GM08714 (cell line): ENCODE measurements around the gene PPL.

Experiments used
- H3K4me3 ChIP-seq: fragments of 200-500 bp; sonication (Bioruptor generic); 2 replicates; pipeline ENCODE4 v1.5.1; 2014; ENCODE audit warnings: mild to moderate bottlenecking, low read length, inconsistent platforms
- ZNF274 ChIP-seq: IDR thresholded peaks from 2 replicates; pipeline ENCODE4 v1.6.1; 2012; ENCODE audit warnings: mild to moderate bottlenecking, low read depth, low read length

Gene PPL, protein sequence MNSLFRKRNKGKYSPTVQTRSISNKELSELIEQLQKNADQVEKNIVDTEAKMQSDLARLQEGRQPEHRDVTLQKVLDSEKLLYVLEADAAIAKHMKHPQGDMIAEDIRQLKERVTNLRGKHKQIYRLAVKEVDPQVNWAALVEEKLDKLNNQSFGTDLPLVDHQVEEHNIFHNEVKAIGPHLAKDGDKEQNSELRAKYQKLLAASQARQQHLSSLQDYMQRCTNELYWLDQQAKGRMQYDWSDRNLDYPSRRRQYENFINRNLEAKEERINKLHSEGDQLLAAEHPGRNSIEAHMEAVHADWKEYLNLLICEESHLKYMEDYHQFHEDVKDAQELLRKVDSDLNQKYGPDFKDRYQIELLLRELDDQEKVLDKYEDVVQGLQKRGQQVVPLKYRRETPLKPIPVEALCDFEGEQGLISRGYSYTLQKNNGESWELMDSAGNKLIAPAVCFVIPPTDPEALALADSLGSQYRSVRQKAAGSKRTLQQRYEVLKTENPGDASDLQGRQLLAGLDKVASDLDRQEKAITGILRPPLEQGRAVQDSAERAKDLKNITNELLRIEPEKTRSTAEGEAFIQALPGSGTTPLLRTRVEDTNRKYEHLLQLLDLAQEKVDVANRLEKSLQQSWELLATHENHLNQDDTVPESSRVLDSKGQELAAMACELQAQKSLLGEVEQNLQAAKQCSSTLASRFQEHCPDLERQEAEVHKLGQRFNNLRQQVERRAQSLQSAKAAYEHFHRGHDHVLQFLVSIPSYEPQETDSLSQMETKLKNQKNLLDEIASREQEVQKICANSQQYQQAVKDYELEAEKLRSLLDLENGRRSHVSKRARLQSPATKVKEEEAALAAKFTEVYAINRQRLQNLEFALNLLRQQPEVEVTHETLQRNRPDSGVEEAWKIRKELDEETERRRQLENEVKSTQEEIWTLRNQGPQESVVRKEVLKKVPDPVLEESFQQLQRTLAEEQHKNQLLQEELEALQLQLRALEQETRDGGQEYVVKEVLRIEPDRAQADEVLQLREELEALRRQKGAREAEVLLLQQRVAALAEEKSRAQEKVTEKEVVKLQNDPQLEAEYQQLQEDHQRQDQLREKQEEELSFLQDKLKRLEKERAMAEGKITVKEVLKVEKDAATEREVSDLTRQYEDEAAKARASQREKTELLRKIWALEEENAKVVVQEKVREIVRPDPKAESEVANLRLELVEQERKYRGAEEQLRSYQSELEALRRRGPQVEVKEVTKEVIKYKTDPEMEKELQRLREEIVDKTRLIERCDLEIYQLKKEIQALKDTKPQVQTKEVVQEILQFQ (N-terminal part only)

DNA sequence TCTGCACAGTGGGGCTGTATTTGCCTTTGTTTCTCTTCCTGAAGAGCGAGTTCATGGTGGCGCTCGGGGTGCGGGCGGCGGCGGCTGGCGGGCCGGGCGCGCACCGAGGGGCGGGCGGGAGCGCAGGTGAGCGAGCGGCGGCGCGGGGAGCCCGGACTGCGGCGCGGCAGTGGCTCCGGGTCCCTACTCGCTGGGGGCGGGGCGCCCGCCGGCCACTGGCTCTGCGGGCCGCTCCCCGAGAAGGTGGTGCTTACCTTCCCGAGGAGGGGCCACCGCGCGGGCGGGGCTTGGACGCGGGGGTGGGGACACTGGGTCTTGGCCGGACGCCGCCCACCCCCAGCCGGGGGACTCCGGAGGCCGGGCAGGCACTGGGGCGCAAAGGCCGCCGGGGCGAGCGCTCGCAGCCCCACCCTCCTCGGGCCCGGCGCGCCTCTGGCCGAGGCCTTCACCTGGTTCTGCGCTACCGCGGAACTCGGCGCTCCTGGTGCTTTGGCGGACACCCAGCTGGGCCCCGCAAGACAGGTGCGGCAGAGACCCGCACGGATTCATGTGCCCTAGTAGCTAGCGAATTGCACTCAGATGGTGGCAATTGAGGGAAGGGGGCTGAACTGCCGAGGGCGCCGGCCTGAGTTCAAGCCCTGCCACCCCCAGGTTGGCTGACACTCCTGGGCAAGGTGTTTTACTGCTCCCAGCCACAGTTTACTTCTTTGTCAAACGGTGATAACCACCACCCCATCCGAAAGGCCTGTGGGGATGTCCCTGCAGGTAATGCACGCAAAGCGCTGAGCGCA, at the start of gene PPL:
Gene PPL, minus strand, starts transcription at position 158 of the 791 bp plus-strand sequence. Its CDS starts 103 bp downstream, at position 55.
- peak within 1 kb of the TSS; percentile 36; the same call in 1 of the 2 replicates for H3K4me3 ChIP-seq
- TF ChIP-seq ZNF274, result no peak

DNA sequence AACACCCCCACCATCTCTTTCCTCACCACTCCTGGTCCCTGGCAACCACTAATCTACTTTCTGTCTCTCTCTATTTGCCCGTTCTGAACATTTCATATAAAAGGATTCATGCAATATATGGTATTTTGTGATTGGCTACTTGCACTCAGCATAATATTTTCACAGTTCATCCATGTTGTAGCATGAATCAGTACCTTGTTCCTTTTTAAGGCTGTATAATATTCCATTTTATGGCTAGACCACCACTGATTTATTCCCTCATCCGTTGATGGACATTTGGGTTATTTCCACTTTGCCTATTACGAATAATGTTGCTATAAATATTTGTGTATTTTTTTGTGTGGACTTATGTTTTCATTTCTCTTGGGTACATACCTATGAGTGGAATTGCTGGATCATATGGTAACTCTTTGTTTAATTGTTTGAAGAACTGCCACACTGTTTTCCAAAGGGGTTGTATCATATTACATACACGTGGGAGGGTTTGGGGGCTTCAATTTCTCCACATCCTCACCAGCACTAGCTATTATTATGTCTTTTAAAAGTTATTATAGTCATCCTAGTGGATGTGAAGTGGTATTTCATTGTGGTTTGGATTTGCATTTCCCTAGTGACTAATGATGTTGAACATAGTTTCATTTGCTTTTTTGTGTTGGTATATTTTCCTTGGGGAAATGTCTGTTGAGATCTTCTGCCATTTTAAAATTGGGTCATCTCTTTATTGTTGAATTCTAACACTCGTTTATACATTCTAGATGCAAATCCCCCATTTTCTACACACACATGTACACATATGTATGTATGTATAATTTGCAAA, 47.4 kb upstream of the PPL start:
- TF ChIP-seq ZNF274, result no peak
- H3K4me3 ChIP-seq, result no peak overlapping the region

DNA sequence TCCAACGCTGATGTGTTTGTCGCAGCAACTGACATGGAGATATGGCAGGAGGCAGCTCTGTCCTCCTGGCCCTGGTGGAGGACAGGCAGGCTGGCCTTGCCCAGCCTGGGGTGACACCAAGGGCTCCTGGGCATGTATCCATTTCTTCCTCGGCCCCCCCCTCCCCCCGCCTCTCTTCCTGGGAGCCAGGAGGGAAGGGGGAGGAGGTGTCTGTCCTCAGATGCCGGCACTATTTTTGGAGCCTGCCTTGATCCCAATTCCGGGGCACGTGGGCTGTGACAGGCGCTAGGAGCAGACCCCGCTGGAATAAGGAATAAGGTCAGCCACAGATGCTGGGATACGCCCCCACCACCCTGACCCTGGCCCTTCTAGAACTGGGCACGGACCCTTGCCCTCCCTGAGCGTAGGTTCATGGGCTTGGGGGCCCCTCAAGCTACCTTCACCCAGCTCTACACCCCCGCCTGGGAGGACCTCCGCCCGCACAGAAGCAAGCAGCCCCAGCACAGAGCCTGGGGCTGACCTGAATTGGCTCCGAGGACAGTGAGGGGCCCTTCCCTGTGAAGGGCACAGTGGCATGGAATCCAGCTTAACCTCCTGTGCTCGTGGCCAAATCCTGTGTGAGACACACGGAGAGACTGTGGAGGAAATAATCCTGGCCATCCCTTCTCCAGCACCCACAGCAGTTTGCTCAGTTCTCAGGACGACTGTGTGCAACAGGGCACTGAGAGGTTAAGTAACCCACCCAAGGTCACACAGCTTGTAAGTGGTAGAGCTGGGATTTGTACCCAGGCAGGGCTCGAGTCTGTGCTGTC, 45.3 kb upstream of the PPL start:
- no peak overlapping the region for H3K4me3 ChIP-seq
- TF ChIP-seq ZNF274, result no peak

DNA sequence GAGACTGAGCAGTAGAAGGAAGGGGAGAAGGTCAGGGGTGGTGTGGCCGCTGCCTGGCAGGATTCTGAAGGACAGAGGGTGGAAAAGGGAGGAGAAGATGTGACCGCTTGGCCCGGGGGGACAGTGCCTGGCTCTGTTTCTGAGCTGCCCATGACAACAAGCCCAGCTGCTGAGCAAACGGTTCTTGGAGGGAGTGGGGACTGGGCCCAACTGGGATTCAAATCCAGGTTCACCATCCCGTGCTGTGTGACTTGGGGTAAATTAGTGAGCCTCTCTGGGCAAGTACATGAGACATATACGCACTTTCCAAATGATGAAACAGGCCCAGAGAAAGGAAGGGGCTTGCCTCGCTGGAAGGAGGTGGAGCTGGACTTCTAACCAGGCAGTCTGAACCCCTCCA, 44.5 kb upstream of the PPL start:
- TF ChIP-seq ZNF274, result no peak
- no peak overlapping the region for H3K4me3 ChIP-seq

DNA sequence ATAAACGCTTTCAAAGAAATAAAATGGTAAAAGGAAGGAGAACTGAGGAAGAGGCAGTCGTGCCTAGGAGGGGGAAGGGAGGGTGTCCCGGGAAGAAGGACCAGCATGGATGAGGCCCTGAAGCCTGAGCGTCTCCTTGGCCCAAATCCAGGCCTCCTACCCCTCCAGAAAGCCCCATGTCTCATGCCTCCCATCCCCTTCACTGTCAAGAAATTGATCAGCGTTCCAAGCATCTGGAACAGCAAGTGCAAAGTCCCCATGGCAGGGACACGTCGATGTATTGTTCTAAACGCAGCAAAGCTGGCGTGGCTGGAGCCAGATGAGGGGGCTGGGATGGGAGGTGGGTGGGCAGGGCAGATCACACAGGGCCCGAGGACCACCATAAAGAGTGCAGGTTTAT, 43.7 kb upstream of the PPL start:
- H3K4me3 ChIP-seq, result no peak overlapping the region
- TF ChIP-seq ZNF274, result no peak

DNA sequence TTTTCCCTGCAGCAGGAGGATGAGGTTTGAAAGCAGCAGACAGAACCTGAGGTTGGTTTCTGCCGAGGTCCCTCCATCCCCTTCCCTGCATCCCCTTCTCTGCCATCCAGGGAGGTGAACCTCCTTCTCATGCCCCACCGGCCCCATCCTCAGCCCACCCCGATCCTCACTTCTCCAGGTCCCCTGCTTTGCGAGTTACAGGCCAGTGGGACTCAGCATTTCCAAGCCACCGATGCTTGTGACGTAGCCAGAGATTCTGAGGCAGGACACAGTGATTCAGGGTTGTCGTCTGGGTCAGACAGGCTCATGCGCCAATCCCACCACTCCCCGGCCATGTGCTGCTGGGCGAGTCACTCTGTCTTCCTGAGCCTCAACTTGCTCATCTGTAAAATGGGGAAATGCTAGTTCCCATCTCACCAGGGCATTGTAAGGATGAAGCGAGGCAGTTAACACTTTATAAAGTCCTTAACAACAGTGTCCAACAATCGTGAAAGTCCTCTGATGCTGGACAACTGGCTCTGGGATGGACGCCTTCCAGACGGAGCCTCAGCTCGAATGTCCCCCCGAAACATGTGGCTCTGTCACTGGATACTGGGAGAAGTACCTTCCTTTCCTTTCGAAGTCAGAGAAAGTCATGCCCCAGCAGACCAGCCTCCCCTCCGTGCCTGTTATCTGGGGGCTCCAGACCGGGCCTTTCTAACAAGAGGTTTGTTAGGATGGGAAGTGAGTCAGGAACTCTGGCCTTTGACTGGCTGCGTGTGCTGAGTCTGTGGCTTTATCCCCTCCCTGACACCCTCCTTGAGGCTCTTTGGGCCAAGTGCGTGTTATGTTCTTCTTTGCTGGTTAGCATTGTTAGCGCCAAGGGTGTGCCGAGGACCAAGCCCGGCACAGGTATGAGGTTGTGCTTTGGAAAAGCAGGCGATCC, 43.0 kb upstream of the PPL start:
- TF ChIP-seq ZNF274, result no peak
- no peak overlapping the region for H3K4me3 ChIP-seq

DNA sequence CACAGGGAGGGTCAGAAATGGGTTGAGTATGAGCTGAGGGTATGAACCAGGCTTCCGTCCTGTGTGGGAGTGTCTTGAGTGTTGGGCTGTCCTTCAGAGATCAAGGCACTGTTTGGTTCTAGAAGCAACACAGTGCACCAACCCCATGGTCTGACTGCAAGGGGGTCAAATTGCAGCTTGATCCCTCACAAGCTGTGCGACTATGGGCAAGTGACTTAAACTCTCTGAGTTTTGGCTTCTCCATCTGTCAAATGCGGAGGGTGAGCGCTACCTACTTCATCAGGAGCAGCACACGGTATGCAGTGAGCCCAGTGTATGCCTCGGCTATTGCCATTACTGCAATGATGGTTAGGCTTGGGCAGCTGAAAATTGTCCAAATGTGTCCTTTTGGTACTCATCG, 42.2 kb upstream of the PPL start:
- TF ChIP-seq ZNF274, result no peak
- no peak overlapping the region for H3K4me3 ChIP-seq

DNA sequence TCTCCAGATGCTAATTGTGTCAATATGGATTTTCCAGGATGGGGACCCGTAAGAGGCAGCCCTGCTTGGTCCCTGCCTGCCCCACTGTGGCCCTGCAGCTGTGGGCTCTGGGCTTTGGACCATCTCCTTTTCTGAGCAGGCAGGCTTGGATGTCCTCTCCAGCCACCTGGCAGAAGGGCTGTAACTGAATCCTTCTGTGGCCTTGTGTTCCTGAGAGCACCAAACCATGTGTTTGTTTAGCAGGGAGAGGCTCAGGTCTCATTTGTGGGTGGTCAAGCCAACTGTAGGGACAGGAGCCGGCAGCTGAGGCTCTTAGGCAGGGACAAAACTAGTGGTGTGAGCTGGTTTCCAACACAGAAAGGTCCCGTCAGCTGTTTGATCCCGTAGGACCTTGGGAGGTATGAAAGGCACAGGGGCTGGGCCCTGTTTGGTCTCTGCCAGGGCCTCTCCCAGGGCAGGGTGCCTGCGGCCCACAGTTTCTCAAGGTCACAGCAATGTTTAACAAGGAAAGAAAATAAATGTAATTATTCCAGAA, 39.7 kb upstream of the PPL start:
- TF ChIP-seq ZNF274, result no peak
- H3K4me3 ChIP-seq, result no peak overlapping the region

DNA sequence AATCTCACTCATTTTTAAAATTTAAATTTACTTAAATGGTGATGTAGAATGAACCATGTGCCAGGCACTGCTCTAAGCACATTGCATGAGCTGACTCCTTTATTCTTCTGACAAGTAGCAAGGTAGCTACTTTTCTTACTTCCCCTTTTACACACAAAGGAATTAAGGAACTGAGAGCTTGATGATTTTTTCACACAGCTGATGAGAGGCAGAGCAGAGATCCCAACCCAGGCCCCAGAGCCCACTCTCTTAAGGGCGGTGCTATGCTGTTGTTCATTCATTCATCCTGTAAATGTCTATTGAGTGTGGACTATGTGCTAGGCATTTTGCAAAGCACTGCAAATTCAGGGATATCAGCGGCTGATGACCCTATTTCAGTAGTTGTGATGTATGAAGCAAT, 39.1 kb upstream of the PPL start:
- no peak for TF ChIP-seq ZNF274
- no peak overlapping the region for H3K4me3 ChIP-seq

DNA sequence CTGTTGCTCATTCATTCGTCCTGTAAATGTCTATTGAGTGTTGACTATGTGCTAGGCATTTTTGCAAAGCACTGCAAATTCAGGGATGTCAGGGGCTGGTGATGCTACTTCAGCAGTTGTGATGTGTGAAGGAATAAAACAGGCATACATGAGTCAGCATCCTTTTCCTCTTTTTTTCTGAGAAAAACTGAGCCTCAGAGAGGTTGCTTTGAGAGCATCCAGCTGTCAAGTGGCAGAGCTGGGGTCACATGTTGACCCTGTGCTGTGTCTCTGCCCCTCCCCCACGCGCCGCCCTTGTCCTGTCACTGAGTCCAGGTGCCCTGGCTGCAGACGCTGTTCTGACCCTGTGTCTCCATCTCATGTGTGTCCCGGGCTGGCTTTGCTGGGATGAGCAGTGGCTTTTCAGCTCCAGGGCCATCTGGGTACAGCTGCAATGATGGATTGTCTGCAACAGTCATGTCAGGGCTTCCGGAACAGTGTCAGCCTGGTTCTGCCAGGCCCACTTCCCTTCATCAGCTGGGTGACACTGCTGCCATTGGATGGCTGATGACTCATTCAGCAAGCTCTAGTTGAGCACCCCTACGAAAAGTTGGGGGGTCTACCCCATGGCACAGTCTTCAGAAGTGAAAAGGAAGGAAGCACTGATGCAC, 36.1 kb upstream of the PPL start:
- no peak overlapping the region for H3K4me3 ChIP-seq
- TF ChIP-seq ZNF274, result no peak
